HCT116 (cell line): ENCODE data around the gene MAP1LC3B.

Experiments
- EZH2 ChIP-seq: fragments of 200-600 bp; sonication (generic); IDR thresholded peaks from 2 replicates; pipeline ENCODE4 v1.6.1; 2017; ENCODE audit warnings: antibody characterized with exemption, mixed run types
- EZH2phosphoT487 ChIP-seq: fragments of 200-600 bp; IDR thresholded peaks from 2 replicates; pipeline ENCODE4 v1.6.1; 2018; ENCODE audit warnings: antibody characterized with exemption, borderline replicate concordance
- POLR2A ChIP-seq: IDR thresholded peaks from 2 replicates; pipeline ENCODE4 v1.7.0; 2011; ENCODE audit warnings: borderline replicate concordance; ENCODE audit not compliant: insufficient read depth, insufficient read length; ENCODE audit errors: extremely low read depth
- RAD21 ChIP-seq: IDR thresholded peaks from 2 replicates; pipeline ENCODE4 v1.6.1; 2012; ENCODE audit warnings: low read depth, mild to moderate bottlenecking
- SP1 ChIP-seq: IDR thresholded peaks from 2 replicates; pipeline ENCODE4 v1.6.1; 2012; ENCODE audit warnings: low read depth
- SRF ChIP-seq: IDR thresholded peaks from 2 replicates; pipeline ENCODE4 v1.6.1; 2012; ENCODE audit warnings: low read depth
- TF ChIP-seq, protein P1 (sequence below), 3 experiments: fragments of 200-600 bp in 1 of 3; sonication (generic) in 1 of 3; IDR thresholded peaks in 2 of 3; conservative IDR thresholded peaks in 1 of 3; 2 replicates each; pipeline ENCODE4 v1.5.1; 2012 to 2017; ENCODE audit warnings: low read depth in 2 of 3, low read length in 2 of 3, antibody characterized with exemption in 1 of 3, borderline replicate concordance in 1 of 3, control low read depth in 1 of 3, mild to moderate bottlenecking in 1 of 3, mixed read lengths in 1 of 3, mixed run types in 1 of 3, moderate library complexity in 1 of 3; ENCODE audit not compliant: insufficient read depth in 1 of 3
- TF ChIP-seq, protein P2 (sequence below): IDR thresholded peaks from 2 replicates; pipeline ENCODE4 v1.6.1; 2012; ENCODE audit warnings: low read depth

DNA sequence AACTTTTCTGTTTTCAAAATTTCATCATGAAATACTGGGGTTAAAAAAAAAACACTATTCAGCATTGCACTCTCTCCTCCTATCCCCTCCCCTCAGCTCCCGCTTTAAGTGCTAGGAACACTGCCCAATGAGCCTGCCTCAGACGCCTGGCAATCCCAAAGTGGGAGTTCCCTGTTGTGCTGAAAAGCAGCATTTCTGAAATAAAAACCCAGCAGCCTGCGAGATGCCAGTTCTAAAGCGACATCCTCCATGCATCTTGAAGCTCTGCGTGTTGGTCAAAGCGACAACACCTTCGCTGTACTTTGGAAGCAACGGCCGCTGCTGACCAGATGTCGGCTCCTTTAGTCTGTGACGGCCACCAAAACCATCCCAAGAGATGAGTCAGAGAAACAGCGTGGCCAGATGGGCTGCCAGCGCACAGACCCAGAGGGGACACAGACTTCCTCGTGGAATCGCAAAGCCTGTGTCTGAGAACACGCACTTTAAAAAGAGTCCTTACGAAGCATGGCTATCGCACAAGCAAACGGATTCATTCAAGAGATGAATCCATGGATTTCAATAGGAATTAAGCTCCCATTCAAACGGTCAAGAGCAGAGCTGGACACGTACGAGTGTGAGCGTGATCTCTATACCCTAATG, 41.3 kb upstream of the MAP1LC3B start:
- TF ChIP-seq, protein P1, sequence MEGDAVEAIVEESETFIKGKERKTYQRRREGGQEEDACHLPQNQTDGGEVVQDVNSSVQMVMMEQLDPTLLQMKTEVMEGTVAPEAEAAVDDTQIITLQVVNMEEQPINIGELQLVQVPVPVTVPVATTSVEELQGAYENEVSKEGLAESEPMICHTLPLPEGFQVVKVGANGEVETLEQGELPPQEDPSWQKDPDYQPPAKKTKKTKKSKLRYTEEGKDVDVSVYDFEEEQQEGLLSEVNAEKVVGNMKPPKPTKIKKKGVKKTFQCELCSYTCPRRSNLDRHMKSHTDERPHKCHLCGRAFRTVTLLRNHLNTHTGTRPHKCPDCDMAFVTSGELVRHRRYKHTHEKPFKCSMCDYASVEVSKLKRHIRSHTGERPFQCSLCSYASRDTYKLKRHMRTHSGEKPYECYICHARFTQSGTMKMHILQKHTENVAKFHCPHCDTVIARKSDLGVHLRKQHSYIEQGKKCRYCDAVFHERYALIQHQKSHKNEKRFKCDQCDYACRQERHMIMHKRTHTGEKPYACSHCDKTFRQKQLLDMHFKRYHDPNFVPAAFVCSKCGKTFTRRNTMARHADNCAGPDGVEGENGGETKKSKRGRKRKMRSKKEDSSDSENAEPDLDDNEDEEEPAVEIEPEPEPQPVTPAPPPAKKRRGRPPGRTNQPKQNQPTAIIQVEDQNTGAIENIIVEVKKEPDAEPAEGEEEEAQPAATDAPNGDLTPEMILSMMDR (IDR thresholded peaks at IDR 0.05 in 2 of 3, conservative IDR thresholded peaks at IDR 0.05 in 1 of 3; ENCODE audit: borderline replicate concordance in 1 of 3, insufficient read depth in 1 of 3, low read depth in 2 of 3, low read length in 2 of 3), result no peak
- TF ChIP-seq POLR2A (no peak), EZH2phosphoT487 (no peak), EZH2 (no peak), SP1 (no peak), RAD21 (no peak), SRF (no peak)
- TF ChIP-seq, protein P2, sequence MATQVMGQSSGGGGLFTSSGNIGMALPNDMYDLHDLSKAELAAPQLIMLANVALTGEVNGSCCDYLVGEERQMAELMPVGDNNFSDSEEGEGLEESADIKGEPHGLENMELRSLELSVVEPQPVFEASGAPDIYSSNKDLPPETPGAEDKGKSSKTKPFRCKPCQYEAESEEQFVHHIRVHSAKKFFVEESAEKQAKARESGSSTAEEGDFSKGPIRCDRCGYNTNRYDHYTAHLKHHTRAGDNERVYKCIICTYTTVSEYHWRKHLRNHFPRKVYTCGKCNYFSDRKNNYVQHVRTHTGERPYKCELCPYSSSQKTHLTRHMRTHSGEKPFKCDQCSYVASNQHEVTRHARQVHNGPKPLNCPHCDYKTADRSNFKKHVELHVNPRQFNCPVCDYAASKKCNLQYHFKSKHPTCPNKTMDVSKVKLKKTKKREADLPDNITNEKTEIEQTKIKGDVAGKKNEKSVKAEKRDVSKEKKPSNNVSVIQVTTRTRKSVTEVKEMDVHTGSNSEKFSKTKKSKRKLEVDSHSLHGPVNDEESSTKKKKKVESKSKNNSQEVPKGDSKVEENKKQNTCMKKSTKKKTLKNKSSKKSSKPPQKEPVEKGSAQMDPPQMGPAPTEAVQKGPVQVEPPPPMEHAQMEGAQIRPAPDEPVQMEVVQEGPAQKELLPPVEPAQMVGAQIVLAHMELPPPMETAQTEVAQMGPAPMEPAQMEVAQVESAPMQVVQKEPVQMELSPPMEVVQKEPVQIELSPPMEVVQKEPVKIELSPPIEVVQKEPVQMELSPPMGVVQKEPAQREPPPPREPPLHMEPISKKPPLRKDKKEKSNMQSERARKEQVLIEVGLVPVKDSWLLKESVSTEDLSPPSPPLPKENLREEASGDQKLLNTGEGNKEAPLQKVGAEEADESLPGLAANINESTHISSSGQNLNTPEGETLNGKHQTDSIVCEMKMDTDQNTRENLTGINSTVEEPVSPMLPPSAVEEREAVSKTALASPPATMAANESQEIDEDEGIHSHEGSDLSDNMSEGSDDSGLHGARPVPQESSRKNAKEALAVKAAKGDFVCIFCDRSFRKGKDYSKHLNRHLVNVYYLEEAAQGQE, result no peak
